IMR-90 (cell line): ENCODE results near the gene COX6B1.

ENCODE experiments used
- CEBPB ChIP-seq: IDR thresholded peaks from 2 replicates; pipeline ENCODE4 v1.6.1; 2012; ENCODE audit warnings: low read depth, low read length, improper control_type of control experiment
- CHD1 ChIP-seq: IDR thresholded peaks from 2 replicates; pipeline ENCODE4 v1.6.1; 2012; ENCODE audit warnings: low read depth, low read length, improper control_type of control experiment
- MAFK ChIP-seq: IDR thresholded peaks from 2 replicates; pipeline ENCODE4 v1.6.1; 2012; ENCODE audit warnings: low read depth, low read length, improper control_type of control experiment
- MXI1 ChIP-seq: IDR thresholded peaks from 2 replicates; pipeline ENCODE4 v1.6.1; 2012; ENCODE audit warnings: low read depth, mild to moderate bottlenecking, low read length, moderate library complexity, borderline replicate concordance
- POLR2A ChIP-seq: IDR thresholded peaks from 2 replicates; pipeline ENCODE4 v1.6.1; 2012; ENCODE audit warnings: mild to moderate bottlenecking, low read depth, low read length
- RAD21 ChIP-seq: IDR thresholded peaks from 2 replicates; pipeline ENCODE4 v1.6.1; 2012; ENCODE audit warnings: low read length, improper control_type of control experiment
- RCOR1 ChIP-seq: IDR thresholded peaks from 2 replicates; pipeline ENCODE4 v1.6.1; 2012; ENCODE audit warnings: mild to moderate bottlenecking, low read length, improper control_type of control experiment; ENCODE audit not compliant: insufficient replicate concordance
- RFX5 ChIP-seq: IDR thresholded peaks from 2 replicates; pipeline ENCODE4 v1.8.0; 2012; ENCODE audit warnings: low read depth, mild to moderate bottlenecking, low read length, moderate library complexity
- SMC3 ChIP-seq: fragments of 150-350 bp; IDR thresholded peaks from 2 replicates; pipeline ENCODE4 v1.6.1; 2016; ENCODE audit warnings: low read depth, mild to moderate bottlenecking, antibody characterized with exemption, low read length, moderate library complexity
- TF ChIP-seq, protein P1 (sequence below): conservative IDR thresholded peaks from 2 replicates; pipeline ENCODE4 v1.5.1; 2012; ENCODE audit warnings: mild to moderate bottlenecking, low read depth, low read length, improper control_type of control experiment

DNA sequence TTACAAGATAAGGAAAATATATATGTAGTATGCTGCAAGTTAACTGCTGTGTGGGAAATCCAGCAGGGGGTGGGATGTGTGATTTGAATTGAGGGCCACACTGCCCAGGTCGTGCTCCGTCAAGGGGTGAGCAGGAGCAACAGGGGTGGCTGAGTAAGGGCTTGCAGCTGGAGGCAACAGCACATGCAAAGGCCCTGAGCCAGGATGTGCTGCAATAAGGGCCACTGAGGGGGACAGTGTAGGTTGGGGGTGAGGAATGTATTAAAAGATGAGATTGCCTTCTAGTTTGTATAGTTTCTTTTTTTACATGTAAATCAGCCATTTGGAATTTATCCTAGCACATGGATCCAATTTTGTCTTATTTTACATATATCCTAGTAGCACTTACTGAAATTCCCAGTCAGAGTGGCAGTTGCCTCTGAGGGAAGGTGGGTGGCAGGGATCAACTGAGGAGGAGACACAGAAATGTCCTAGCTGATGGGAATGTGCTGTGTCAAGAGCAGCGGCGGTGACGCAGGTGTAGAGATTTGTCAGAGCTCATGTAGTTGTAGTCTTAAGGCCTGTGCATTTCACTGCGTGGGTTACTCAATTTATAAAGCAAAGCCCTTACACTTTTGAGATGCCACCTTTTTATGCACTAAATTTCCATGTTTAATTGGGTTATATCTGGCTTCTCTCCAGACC lies 24.7 kb upstream of the COX6B1 start:
- TF ChIP-seq CEBPB: no peak
- TF ChIP-seq, protein P1, sequence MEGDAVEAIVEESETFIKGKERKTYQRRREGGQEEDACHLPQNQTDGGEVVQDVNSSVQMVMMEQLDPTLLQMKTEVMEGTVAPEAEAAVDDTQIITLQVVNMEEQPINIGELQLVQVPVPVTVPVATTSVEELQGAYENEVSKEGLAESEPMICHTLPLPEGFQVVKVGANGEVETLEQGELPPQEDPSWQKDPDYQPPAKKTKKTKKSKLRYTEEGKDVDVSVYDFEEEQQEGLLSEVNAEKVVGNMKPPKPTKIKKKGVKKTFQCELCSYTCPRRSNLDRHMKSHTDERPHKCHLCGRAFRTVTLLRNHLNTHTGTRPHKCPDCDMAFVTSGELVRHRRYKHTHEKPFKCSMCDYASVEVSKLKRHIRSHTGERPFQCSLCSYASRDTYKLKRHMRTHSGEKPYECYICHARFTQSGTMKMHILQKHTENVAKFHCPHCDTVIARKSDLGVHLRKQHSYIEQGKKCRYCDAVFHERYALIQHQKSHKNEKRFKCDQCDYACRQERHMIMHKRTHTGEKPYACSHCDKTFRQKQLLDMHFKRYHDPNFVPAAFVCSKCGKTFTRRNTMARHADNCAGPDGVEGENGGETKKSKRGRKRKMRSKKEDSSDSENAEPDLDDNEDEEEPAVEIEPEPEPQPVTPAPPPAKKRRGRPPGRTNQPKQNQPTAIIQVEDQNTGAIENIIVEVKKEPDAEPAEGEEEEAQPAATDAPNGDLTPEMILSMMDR: no peak
- no peak for TF ChIP-seq SMC3
- TF ChIP-seq MXI1: no peak
- no peak for TF ChIP-seq POLR2A
- TF ChIP-seq CHD1: no peak
- TF ChIP-seq RFX5: no peak
- no peak for TF ChIP-seq MAFK
- no peak for TF ChIP-seq RCOR1
- no peak for TF ChIP-seq RAD21
